Measurements from ENCODE around the gene MYL2. TPM values are rescaled to one million over a fixed set of nuclear protein-coding genes. Genes with fewer than 3 reads are reported as not detected.
A peak's percentile ranks its signal among the peaks of the same experiment; 100 is the strongest.

MYL2 gene
- total and polyA plus RNA-seq, 8 donors = 2.0 to 3.0 (median 2.2) TPM; not detected in 5

DNA sequence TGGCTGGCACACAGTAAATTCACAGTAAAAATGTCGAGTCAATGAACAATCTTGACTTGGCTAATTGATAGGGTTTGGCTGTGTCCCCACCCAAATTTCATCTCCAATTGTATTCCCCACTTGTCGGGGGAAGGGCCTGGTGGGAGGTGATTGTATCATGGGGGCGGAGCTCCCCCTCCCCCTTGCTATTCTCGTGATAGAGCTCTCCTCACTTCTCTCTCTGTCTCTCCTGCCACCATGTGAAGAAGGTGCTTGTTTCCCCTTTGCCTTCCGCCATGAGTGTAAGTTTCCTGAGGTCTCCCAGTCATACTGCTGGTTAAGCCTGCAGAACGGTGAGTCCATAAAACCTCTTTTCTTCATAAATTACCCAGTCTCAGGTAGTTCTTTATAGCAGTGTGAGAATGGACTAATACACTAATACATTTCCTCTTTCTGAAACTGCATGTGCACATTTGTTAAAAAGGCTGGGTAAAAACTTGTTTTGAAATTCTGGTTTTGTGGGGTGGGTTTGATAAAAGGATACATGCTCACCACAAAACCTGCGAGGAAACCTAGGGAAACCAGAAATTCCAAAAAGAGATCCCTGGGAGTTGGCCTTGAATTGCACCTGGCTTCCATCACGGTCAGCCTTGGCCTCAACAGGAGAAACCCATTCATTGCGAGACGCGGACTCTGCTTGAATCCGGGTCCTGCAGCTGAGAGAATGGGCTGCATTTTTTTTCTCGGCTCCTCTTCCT, 16.2 kb upstream of the MYL2 start:
- Histone ChIP-seq H3K4me1 (peaks cover 0 to 3% of the 10 kb centered on the region in 2 donors), H3K9me3 (no peaks in the 10 kb centered on the region), H3K27me3 (peaks cover 5 to 57% of the 10 kb centered on the region in 2 donors), H3K4me3 (no peak overlapping the region), H3K27ac (no peak overlapping the region), H3K36me3 (no peaks in the 10 kb centered on the region)
- intact Hi-C loops (cut with DNase I) = loop anchor here in 1 of 2 donors (10.0 kb wide), 1 partner anchor 368 kb away; no protein-coding TSS in a partner anchor
- TF ChIP-seq CTCF (IDR thresholded peaks at IDR 0.05) = no peak
- DNase-seq (no peak), ATAC-seq (no peak)

DNA sequence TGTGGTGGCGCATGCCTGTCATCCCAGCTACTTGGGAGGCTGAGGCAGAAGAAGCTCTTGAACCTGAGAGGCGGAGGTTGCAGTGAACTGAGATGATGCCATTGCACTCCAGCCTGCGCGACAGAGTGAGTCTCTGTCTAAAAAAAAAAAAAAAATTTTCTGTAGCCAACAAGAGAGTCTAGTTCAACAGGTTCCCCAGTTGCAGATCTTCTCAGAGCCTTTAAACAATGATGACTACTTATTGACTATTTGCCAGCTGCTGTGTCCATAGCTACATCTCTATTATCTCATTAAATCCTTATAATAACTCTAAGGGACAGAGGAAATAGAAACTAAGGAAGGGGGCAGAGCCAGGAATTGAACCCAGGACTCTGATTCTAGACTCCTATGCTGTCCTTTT, 15.2 kb upstream of the MYL2 start:
- no peak for TF ChIP-seq CTCF (IDR thresholded peaks at IDR 0.05)
- DNase-seq (no peak), ATAC-seq (no peak)
- H3K9me3 ChIP-seq = no peaks in the 10 kb centered on the region
- H3K27ac ChIP-seq = no peak overlapping the region
- no peaks in the 10 kb centered on the region for H3K36me3 ChIP-seq
- intact Hi-C loops (cut with DNase I) = loop anchor here in 1 of 2 donors (10.0 kb wide), 1 partner anchor 369 kb away; no protein-coding TSS in a partner anchor
- peaks cover 0 to 3% of the 10 kb centered on the region in 2 donors for H3K4me1 ChIP-seq
- H3K4me3 ChIP-seq = no peak overlapping the region
- H3K27me3 ChIP-seq = peaks cover 5 to 57% of the 10 kb centered on the region in 2 donors

DNA sequence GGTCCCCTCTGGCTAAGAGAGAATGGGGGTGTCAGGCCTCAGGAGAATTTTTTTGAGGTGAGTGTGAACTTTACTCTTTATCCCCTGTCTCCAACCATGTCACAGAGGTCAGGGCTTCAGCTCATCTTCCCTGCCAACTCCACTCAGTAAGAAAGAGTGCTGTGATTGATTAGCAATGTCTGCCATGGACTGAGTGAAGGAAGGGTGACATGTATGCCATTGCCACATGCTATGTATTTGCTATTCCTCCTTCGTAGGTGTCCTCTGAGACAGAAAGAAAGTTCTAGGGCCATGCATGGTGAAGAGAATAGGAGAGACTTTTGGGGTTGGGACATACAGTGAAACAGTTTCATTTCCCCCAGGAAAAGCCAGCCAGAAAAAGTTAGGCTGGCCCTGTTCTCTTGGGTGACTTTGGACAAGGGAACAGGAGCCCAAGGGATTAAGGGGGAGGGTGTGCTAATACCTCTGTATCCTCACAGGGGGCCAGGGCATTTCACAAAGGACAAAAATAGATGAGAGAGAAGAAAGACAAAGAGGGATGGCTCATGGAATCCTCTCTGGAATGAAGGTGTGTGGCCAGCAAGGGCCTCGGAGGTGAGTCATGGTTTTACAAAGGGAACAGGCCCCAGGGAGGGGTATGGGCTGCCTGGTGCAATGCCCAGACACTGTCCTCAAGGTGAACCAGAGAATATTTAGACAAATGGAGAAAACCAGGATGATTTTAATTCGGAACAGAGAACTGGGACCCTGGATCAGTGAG, 13.9 kb upstream of the MYL2 start:
- DNase-seq (no peak), ATAC-seq (peak; percentile 37)
- H3K36me3 ChIP-seq = no peaks in the 10 kb centered on the region
- no peak for TF ChIP-seq CTCF (IDR thresholded peaks at IDR 0.05)
- H3K27me3 ChIP-seq = peaks cover 5 to 46% of the 10 kb centered on the region in 2 donors
- H3K9me3 ChIP-seq = no peaks in the 10 kb centered on the region
- no peak overlapping the region for H3K4me3 ChIP-seq
- H3K4me1 ChIP-seq = peaks cover 0 to 3% of the 10 kb centered on the region in 2 donors
- no peak overlapping the region for H3K27ac ChIP-seq
- intact Hi-C loops (cut with DNase I) = loop anchor here in 1 of 2 donors (10.0 kb wide), 1 partner anchor 371 kb away; no protein-coding TSS in a partner anchor

DNA sequence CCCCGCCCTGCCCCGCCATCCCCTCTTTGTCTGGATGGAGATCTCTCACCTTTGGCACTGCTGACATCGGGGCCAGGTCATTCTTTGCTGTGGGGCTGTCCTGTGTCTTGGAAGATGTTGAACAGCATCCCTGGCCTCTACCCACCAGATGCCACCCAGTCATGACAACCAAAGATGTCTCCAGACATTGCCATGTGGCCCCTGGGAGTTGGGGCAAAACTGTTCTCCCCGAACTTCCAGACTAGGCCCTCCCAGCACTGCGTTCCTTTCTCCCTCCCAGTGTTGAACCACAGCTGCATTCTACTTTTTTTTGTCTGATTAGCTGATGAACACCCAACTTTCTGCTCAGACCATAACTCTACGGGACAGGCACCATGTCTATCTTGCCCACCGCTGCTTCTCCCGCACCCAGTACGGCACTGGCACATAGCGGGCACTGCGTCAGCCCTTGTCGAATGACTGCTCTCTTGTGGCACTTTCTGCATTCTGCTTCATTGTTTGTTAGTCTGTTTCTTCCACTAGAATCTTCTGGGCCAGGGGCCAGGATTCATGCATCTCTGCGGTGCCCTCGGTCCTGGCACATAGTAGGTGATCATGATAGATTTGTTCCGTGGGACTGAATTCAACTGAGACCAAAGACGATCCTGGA, 13.1 kb upstream of the MYL2 start:
- no peaks in the 10 kb centered on the region for H3K36me3 ChIP-seq
- peaks cover 5 to 52% of the 10 kb centered on the region in 2 donors for H3K27me3 ChIP-seq
- H3K9me3 ChIP-seq = no peaks in the 10 kb centered on the region
- DNase-seq (no peak), ATAC-seq (no peak)
- no peak overlapping the region for H3K27ac ChIP-seq
- H3K4me3 ChIP-seq = no peak overlapping the region
- H3K4me1 ChIP-seq = peaks cover 0 to 3% of the 10 kb centered on the region in 2 donors
- intact Hi-C loops (cut with DNase I) = loop anchor here in 1 of 2 donors (10.0 kb wide), 1 partner anchor 371 kb away; no protein-coding TSS in a partner anchor
- no peak for TF ChIP-seq CTCF (IDR thresholded peaks at IDR 0.05)

All from left lung (tissue), 10 donors.